GM12878 (cell line): Measurements from ENCODE around the gene CWC27.

ENCODE experiments used
- CTCF ChIP-seq, 3 experiments: IDR thresholded peaks in 2 of 3; conservative IDR thresholded peaks in 1 of 3; 2 replicates each; pipeline ENCODE4 v1.5.1; 2011; ENCODE audit warnings: low read depth in 3 of 3, low read length in 3 of 3, mild to moderate bottlenecking in 3 of 3, control low read depth in 2 of 3, moderate library complexity in 2 of 3, inconsistent platforms in 1 of 3, mixed read lengths in 1 of 3; ENCODE audit not compliant: control insufficient read depth in 2 of 3, insufficient read depth in 1 of 3; ENCODE audit errors: extremely low read depth in 1 of 3
- DPF2 ChIP-seq: fragments of 450-650 bp; IDR thresholded peaks from 2 replicates; pipeline ENCODE4 v1.6.1; 2017; ENCODE audit warnings: mild to moderate bottlenecking
- EGR1 ChIP-seq, 2 experiments: IDR thresholded peaks; 1 replicate in 1 of 2; 2 replicates in 1 of 2; pipeline ENCODE4 v1.6.1; 2011 to 2012; ENCODE audit warnings: low read depth in 2 of 2, low read length in 2 of 2, borderline replicate concordance in 1 of 2, mild to moderate bottlenecking in 1 of 2, moderate library complexity in 1 of 2
- JUND ChIP-seq: IDR thresholded peaks from 2 replicates; pipeline ENCODE4 v1.6.1; 2012; ENCODE audit warnings: low read depth, mild to moderate bottlenecking, low read length, improper control_type of control experiment, moderate library complexity
- POLR2AphosphoS5 ChIP-seq: IDR thresholded peaks from 2 replicates; pipeline ENCODE4 v1.6.1; 2011; ENCODE audit warnings: mild to moderate bottlenecking, low read length, inconsistent platforms
- STAT3 ChIP-seq: IDR thresholded peaks from 2 replicates; pipeline ENCODE4 v1.6.1; 2011; ENCODE audit warnings: low read depth, low read length, improper control_type of control experiment
- TF ChIP-seq, protein P1 (sequence below): IDR thresholded peaks from 2 replicates; pipeline ENCODE4 v1.6.1; 2012; ENCODE audit warnings: low read depth, low read length, improper control_type of control experiment

- TF ChIP-seq EGR1 (IDR thresholded peaks at IDR 0.05; ENCODE audit: borderline replicate concordance in 1 of 2, low read depth in 2 of 2, low read length in 2 of 2) (no peak), DPF2 (no peak), POLR2AphosphoS5 (no peak), STAT3 (no peak), CTCF (IDR thresholded peaks at IDR 0.05 in 2 of 3, conservative IDR thresholded peaks at IDR 0.05 in 1 of 3; ENCODE audit: control insufficient read depth in 2 of 3, extremely low read depth in 1 of 3, insufficient read depth in 1 of 3, low read depth in 3 of 3, low read length in 3 of 3) (no peak), JUND (no peak)
- TF ChIP-seq, protein P1, sequence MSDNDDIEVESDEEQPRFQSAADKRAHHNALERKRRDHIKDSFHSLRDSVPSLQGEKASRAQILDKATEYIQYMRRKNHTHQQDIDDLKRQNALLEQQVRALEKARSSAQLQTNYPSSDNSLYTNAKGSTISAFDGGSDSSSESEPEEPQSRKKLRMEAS = no peak
Observed at GRCh38 chr5:64952951-64953673, 184.4 kb downstream of the CWC27 start.
